ENCODE data around the gene LIPH. TPM values are rescaled to one million over a fixed set of nuclear protein-coding genes. Genes with fewer than 3 reads are reported as not detected.

LIPH gene
- total and polyA plus RNA-seq, 10 of the 15 experiments (the other 5 are each of a cell fraction or from before 2014, with no cell fraction given), result 2.2 to 11.1 (median 5.4) TPM

GRCh38 chr3:185594073-185594472 lies 41.7 kb upstream of the LIPH start:
- FAIRE-seq, result no peak
- H3K27ac ChIP-seq (ENCODE audit: control insufficient read depth, insufficient read depth), result no peak overlapping the region

More at GRCh38 chr3:185594073-185594472, 41.7 kb upstream of the LIPH start:
- DNase-seq (ENCODE audit: low read depth, low spot score) (no peak), ATAC-seq (no peak)
- Histone ChIP-seq H3K79me2 (ENCODE audit: control insufficient read depth, insufficient read depth, low read length) (no peaks in the 10 kb centered on the region), H3K4me1 (ENCODE audit: control insufficient read depth, insufficient read depth, low read length) (peaks cover 8% of the 10 kb centered on the region), H3K9ac (ENCODE audit: control insufficient read depth, insufficient read depth, low read length) (no peak overlapping the region), H3K9me3 (replicated peaks; ENCODE audit: control insufficient read depth, insufficient read depth, low read length) (no peaks in the 10 kb centered on the region), H4K20me1 (ENCODE audit: control insufficient read depth, insufficient read depth) (no peaks in the 10 kb centered on the region), H2AFZ (ENCODE audit: control insufficient read depth, low read depth, low read length) (no peak overlapping the region), H3K27me3 (replicated peaks in 1 of 2; ENCODE audit: control insufficient read depth in 2 of 2, insufficient read depth in 2 of 2, low read length in 1 of 2) (no peaks in the 10 kb centered on the region), H3K4me2 (ENCODE audit: control insufficient read depth, insufficient read depth) (no peak overlapping the region), H3K36me3 (ENCODE audit: control insufficient read depth in 2 of 2, insufficient read depth in 2 of 2, low read length in 1 of 2) (peaks cover 0 to 5% of the 10 kb centered on the region in 2 experiments; a peak in 1 of 4 replicates), H3K4me3 (no peak overlapping the region)
- 62% methylated on average over 3 of the region's 3 CpGs for WGBS (ENCODE audit: insufficient coverage, insufficient replicate concordance, low lambda C conversion rate, missing lambda C conversion rate)
- POLR2A ChIA-PET, result interaction anchor here (0.7 kb wide), 1 partner anchor 571 kb away, joined by 3 read pairs; no protein-coding TSS in a partner anchor
- RAD21 ChIA-PET (ENCODE audit: unreplicated experiment), result no interaction called here
- SMC1A ChIA-PET (ENCODE audit: uncharacterized antibody, unreplicated experiment), result no interaction called here
- in situ Hi-C loops (cut with MboI), result no loop called here
- intact Hi-C loops (cut with micrococcal nuclease; ENCODE audit: unreplicated experiment), result no loop called here
- CTCF ChIA-PET, result interaction anchor here (0.7 to 2.8 kb wide), 2 partner anchors 7 to 19 kb away, joined by 3 to 10 read pairs; partner anchors contain the start of gene SENP2
- BruUV-seq (replicated peaks), result no TSS peak
- TF ChIP-seq CREM (IDR thresholded peaks at IDR 0.05; ENCODE audit: low read depth) (no peak), BRCA1 (IDR thresholded peaks at IDR 0.05; ENCODE audit: low read depth, low read length) (no peak), ZBTB33 (IDR thresholded peaks at IDR 0.05) (no peak), CEBPZ (IDR thresholded peaks at IDR 0.05; ENCODE audit: low read depth, low read length) (no peak), HDAC2 (IDR thresholded peaks at IDR 0.05) (no peak), CEBPB (IDR thresholded peaks at IDR 0.05; ENCODE audit: borderline replicate concordance in 1 of 2, low read depth in 2 of 2, low read length in 2 of 2) (no peak), PML (IDR thresholded peaks at IDR 0.05; ENCODE audit: low read length) (no peak)

Measured in GM12878 (cell line).